ENCODE results near the gene PARP2. TPM values are rescaled to one million over a fixed set of nuclear protein-coding genes. Genes with fewer than 3 reads are reported as not detected.
"Not testable (repeated sequence)": the region's sequence is repeated elsewhere in the genome, so short reads cannot be mapped to it uniquely, and the experiment has no call there.

Gene PARP2
- total RNA-seq (2014; rRNA removed; shearing (Covaris generic)) = 17.5 and 20.1 TPM in 2 replicates

GRCh38 chr14:20343092-20343861 lies at the start of gene PARP2:
Gene PARP2 (plus strand): TSS chr14:20343635. CDS start chr14:20343642, 7 bp downstream.
- DNase-seq (ENCODE audit: low spot score) = peak; percentile 96

- no peak for DNase-seq (ENCODE audit: low spot score)
Observed at GRCh38 chr14:20294636-20295035, 48.8 kb upstream of the PARP2 start.

GRCh38 chr14:20295067-20295466 lies 48.4 kb upstream of the PARP2 start:
- no peak for DNase-seq (ENCODE audit: low spot score)

- DNase-seq (ENCODE audit: low spot score) = peak; percentile 12
Observed at GRCh38 chr14:20302042-20302755, 41.2 kb upstream of the PARP2 start.

- DNase-seq (ENCODE audit: low spot score) = peak; percentile 65
Observed at GRCh38 chr14:20305265-20306078, 38.0 kb upstream of the PARP2 start, which contains the start of gene TTC5. Gene TTC5 (minus strand): TSS chr14:20305951. CDS start chr14:20305937, 14 bp downstream.

- no peak for DNase-seq (ENCODE audit: low spot score)
Observed at GRCh38 chr14:20306079-20306423, 37.4 kb upstream of the PARP2 start.

GRCh38 chr14:20314026-20314425 lies 29.4 kb upstream of the PARP2 start:
- DNase-seq (ENCODE audit: low spot score) = no peak

GRCh38 chr14:20317720-20318119 lies 25.7 kb upstream of the PARP2 start:
- no peak for DNase-seq (ENCODE audit: low spot score)

- DNase-seq (ENCODE audit: low spot score) = peak; percentile 62
Observed at GRCh38 chr14:20327005-20327869, 16.2 kb upstream of the PARP2 start.

- DNase-seq (ENCODE audit: low spot score) = no peak
Observed at GRCh38 chr14:20328705-20329104, 14.7 kb upstream of the PARP2 start.

- DNase-seq (ENCODE audit: low spot score) = no peak
Observed at GRCh38 chr14:20329355-20329754, 14.1 kb upstream of the PARP2 start.

GRCh38 chr14:20331053-20331613 lies 12.3 kb upstream of the PARP2 start:
- no peak for DNase-seq (ENCODE audit: low spot score)

GRCh38 chr14:20332431-20332787 lies 11.0 kb upstream of the PARP2 start:
- no peak for DNase-seq (ENCODE audit: low spot score)

- DNase-seq (ENCODE audit: low spot score) = peak; percentile 88
Observed at GRCh38 chr14:20332788-20333493, 10.5 kb upstream of the PARP2 start, which contains the start of gene CCNB1IP1. Gene CCNB1IP1 (minus strand): TSS chr14:20333279. CDS start chr14:20316523, 16,756 bp downstream.

- DNase-seq (ENCODE audit: low spot score) = no peak
Observed at GRCh38 chr14:20333494-20333841, 10.0 kb upstream of the PARP2 start.

- no peak for DNase-seq (ENCODE audit: low spot score)
Observed at GRCh38 chr14:20334017-20334416, 9.4 kb upstream of the PARP2 start.

GRCh38 chr14:20341032-20341431 lies 2.4 kb upstream of the PARP2 start:
- not testable (repeated sequence) for DNase-seq (ENCODE audit: low spot score)

GRCh38 chr14:20341646-20342045 lies 1.8 kb upstream of the PARP2 start:
- DNase-seq (ENCODE audit: low spot score) = no peak

- no peak for DNase-seq (ENCODE audit: low spot score)
Observed at GRCh38 chr14:20343862-20344220, 406 bp downstream of the PARP2 start.

GRCh38 chr14:20345366-20345765 lies 1.9 kb downstream of the PARP2 start:
- no peak for DNase-seq (ENCODE audit: low spot score)

Data from A172 (cell line).